Measurements from ENCODE around the gene LRRC34. TPM values are rescaled to one million over a fixed set of nuclear protein-coding genes. Genes with fewer than 3 reads are reported as not detected.

Gene LRRC34
- total RNA-seq, 2 donors from 2014 or later, result 0.24 to 0.39 TPM

Other genes starting within 250 kb of the LRRC34 start
- gene MECOM, start 149.2 kb downstream of the LRRC34 start, total RNA-seq, result 100 to 1,000 TPM in 1 of 2 donors, 10 to 100 TPM in 1; 73.2 to 140 TPM
- 1 to 10 TPM in 1 of 2 donors, not detected in 1; 4.8 TPM for gene TERC, start 47.8 kb downstream of the LRRC34 start, total RNA-seq
- 1 to 10 TPM; 1.1 to 1.5 TPM for gene ACTRT3, start 43.3 kb downstream of the LRRC34 start, total RNA-seq
- gene MYNN, start 39.5 kb downstream of the LRRC34 start, total RNA-seq, result 10 to 100 TPM; 10.3 to 12.0 TPM
- under 1 TPM in 1 of 2 donors, not detected in 1; 0.22 TPM for gene LRRIQ4, start within 50 bp of the LRRC34 start, total RNA-seq
- gene LRRC31, start 57.0 kb upstream of the LRRC34 start, total RNA-seq, result 10 to 100 TPM; 38.5 to 62.9 TPM
- not detected for gene SAMD7, start 98.7 kb upstream of the LRRC34 start, total RNA-seq
- 10 to 100 TPM; 80.8 to 87.0 TPM for gene SEC62, start 153.9 kb upstream of the LRRC34 start, total RNA-seq
- 10 to 100 TPM; 65.7 to 82.6 TPM for gene GPR160, start 225.1 kb upstream of the LRRC34 start, total RNA-seq

All from left colon (tissue), 2 donors.